HG02642 (cell line): Measurements from ENCODE around the gene TNNC2.
A peak's percentile ranks its signal among the peaks of the same experiment; 100 is the strongest.
"Not testable (repeated sequence)": the region's sequence is repeated elsewhere in the genome, so short reads cannot be mapped to it uniquely, and the experiment has no call there.

Experiments used
- ATAC-seq: cut with Tn5 transposase; IDR thresholded peaks from one replicate; pipeline ENCODE4 v1.9.1; 2021; ENCODE audit warnings: mild to moderate bottlenecking; ENCODE audit not compliant: unreplicated experiment, poor library complexity

Gene TNNC2

DNA sequence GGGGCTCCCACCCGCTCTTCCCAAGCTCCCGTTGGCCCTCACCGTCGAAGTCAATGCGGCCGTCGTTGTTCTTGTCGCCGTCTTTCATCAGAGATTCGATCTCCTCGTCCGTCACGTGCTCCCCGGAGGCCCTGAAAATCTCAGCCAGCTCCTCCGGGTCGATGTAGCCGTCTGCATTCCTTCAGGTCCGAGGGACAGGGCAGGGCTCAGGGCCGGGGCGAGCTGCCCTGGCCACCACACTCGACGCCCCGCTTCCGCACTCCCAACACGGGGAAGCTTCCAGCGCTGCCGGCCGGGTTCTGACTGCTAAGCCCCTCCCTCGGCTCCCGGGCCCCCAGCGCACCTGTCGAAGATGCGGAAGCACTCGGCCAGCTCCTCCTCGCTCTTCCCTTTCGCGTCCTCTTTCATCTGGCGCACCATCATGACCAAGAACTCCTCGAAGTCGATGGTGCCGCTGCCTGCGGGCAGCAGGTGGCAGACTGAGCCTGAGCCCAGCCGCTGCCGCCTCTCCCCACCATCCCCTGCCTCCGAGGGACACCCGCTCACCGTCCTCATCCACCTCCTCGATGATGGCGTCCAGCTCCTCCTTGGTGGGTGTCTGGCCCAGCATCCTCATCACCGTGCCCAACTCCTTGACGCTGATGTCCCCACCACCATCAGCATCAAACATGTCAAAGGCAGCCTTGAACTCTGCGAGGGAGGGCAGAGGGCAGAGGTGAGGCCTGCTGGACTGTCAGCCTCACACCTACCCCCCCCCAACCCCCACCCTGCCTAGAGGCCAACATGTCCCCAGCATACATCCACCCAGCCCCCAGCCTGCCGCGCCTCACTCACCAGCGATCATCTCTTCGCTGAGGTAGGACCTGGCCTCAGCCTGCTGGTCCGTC, 2.9 kb downstream of the TNNC2 start:
- no peak for ATAC-seq

DNA sequence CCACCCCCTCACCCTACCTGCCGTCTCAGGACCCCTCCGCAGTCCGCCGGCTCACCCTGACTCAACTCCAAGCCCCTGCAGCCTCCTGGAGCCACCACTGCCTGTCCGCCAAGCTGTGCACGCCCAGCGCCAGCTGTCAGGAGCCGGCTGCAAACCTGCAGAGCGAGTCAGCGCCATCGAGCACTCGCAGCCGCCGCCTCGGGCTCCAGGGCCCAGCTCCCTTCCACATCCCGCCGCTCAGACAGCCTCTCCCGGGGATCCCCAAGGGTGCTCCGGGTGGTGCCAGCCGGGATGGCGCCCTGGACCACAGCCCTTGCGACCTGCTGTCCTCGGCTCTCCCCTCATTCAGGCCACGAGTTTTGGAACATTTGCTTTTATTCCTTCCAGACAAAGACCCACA, 4.3 kb downstream of the TNNC2 start:
- no peak for ATAC-seq

DNA sequence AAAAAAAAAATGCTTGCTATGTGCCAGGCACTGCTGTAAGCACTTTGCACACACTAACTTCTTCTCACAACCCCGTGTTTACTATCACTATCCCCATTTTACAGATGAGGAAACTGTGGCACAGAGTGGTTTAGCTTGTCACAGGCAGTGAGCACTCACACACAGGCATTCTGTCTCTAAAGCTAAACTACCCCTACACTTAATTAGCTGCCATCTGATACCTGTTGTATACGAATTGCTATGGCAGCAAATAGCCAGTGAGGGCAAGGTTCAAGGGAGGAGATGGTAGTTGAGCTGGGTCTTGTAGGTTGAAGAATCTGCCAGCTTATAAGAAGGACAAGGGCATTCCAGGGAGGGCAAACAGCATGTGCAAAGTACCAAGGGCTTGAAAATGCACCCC, 5.2 kb downstream of the TNNC2 start:
- ATAC-seq, result no peak

DNA sequence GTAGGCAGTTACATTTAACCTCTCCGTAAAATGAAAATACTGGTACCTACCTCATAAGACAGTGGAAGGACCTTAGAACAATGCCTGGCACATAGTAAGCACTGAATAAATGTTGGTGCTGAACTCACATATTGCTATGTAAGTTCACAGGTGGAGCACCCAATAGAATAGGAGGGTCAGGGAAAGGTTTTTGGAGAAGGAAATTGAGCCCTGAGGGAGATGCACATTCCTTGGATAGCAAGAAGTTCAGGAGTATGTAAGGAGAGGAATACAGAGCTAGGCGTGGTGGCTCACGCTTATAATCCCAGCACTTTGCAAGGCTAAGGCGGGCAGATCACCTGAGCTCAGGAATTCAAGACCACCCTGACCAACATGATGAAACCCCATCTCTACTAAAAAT, 7.6 kb downstream of the TNNC2 start:
- ATAC-seq, result no peak

DNA sequence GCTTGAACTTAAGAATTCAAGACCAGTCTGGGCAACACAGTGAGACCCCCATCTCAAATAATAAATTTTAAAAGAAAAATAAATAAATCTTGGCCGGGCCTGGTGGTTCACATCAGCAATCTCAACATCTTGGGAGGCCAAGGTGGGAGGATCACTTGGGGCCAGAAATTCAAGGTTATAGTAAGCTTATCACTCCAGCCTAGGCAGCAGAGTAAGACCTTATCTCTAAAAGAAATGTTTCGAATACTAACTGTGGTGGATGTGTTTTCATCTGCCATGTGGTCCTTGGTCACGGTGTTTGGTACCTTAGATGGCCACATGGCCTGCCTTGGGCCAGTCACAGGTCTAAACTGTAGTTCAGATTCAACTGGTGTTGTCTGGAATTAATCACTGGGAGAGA, 8.9 kb downstream of the TNNC2 start:
- no peak for ATAC-seq

DNA sequence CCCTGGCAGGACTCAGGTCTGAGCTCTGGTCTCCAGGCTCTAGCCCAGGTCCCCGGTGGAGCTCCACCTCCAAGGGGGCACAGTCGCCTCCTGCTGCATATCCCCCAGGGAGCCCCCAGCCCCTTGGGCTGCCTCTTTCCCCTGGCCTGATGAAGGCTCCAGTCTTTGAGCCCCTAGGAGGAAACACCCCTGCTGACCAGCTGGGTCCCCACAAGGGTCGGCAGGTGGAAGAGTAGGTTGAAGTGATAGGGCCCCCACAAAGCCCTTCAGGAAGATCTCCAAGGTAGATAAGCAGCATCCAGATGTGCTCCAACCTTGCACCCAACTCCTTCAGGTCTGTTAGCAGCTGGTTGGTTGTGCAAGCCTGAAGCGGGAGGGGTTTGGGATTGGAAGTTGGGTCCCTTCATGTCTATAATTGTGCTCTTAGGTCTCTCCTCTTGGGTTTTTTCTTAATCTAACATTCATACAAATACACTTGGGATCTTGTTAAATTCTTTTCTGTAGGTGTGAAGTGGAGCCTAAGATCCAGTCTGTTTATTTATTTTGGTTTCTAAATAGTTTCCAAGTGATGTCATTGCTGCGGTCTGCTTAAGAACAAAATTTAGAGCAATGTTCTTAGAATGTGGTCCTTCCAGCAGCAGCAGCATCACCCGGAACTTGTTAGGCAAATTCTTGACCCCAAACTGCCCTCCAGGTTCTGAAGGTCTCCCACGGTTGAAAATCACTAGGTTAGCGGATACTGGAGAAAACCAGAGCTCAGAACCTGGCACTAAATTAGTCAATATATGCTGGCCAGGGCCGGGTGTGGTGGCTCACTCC, 9.5 kb downstream of the TNNC2 start:
- ATAC-seq, result no peak

DNA sequence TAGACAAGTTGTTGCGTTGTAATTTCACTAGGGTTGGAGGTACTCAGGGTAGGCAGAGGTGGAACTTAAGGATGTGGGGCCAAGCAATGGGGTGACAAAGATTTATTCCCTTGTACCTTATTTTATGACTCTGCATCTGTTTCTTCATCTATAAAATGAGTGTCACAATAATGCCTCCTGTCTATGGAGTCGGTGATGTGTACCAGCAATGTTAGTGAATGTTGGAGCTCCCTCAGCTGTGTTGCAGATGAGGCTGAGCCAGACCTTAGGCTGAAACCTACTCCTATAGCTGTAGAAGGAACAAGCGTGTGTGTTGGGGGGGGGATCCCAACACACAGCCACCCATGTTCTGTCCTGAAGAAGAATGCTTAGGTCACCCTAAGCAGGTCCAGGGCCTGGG, 10.2 kb downstream of the TNNC2 start:
- ATAC-seq, result no peak

DNA sequence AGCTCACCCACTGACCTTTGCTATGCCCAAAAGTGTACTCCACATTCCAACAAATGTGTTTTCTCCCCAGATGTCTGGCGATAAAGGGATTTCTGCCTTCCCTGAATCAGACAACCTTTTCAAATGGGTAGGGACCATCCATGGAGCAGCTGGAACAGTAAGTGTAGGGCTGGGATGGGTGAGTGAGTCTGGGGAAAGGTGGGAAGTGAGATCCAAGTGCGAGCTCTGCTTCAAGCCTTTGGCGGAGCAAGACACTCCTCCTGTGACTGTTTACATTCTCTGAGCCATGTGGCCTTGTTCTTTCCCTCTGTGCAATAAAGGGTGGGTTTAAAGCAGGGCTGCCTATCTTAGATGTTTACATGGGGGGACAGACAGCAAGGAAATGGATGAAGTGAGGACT, 12.8 kb downstream of the TNNC2 start:
- ATAC-seq, result no peak

DNA sequence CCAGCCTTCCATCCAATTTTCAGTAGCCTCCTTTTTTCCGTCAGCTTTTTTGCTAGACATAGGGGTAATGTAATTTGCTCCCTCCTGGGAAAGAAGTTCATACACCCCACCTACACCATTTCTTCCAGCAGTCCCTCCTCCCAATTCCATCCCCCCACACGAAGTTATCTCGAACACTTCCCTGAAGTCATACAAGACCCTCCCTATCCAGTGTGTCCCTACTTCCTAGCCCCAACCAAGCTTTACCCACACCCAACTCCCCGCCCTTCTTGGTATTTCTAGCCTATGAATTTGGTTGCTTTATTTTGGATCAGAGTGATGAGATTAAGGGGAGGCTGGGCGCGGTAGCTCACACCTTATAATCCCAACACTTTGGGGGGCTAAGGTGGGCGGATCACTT, 13.6 kb downstream of the TNNC2 start:
- ATAC-seq, result no peak

DNA sequence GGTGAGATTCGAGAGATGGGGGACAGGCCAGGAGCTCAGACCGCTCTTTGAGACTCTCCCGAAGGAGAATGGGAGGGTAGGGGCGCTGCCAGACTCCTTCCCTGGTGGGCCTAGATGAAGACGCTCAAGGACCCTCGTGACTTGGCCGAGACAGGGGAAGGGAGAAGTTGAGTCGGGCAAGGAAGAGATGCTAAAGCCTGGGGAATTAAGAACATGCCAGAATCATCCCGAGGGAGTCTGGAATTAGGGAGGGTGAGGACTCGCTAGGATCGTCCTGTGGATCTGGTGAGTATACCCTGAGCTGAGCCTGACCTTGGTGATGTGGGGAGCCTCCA, 14.1 kb downstream of the TNNC2 start:
- ATAC-seq, result no peak

DNA sequence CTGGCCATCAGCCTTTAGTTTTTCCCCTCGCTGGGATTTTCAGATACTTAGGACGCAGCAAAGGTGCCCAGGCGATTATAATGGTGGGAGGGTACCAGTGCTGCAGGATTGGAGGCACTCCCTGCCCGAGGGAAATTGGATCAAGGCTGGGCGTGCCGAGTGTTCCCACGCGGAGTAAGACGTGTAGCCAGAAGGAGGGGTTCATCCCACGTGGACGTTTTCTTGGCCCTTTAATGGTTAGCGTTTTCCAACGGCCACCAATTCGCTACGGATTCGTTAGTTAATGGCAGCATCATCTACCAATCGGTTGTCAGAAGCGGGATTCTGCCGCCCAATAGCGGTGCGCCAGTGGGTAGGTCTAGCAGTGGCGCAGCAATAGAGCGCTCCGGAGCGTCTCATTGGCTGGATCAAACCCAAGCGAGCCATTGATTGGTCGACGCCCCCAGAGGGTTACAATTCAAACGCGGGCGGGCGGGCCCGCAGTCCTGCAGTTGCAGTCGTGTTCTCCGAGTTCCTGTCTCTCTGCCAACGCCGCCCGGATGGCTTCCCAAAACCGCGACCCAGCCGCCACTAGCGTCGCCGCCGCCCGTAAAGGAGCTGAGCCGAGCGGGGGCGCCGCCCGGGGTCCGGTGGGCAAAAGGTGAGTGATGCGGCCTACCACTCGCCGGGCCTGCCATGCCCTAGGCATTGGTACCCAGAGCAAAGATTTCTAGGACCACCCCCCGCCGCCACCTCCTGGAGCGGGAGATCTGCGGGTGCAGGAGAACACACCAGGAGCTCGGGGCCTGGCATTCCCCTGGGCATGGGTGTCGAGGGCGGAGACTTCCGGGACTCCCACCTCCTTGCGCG, 14.7 kb downstream of the TNNC2 start, which contains the start of gene UBE2C:
TSS of gene UBE2C (plus strand) at position 488 of the 849 bp plus-strand sequence. CDS start at position 540, 52 bp downstream.
- peak; percentile 97 for ATAC-seq

DNA sequence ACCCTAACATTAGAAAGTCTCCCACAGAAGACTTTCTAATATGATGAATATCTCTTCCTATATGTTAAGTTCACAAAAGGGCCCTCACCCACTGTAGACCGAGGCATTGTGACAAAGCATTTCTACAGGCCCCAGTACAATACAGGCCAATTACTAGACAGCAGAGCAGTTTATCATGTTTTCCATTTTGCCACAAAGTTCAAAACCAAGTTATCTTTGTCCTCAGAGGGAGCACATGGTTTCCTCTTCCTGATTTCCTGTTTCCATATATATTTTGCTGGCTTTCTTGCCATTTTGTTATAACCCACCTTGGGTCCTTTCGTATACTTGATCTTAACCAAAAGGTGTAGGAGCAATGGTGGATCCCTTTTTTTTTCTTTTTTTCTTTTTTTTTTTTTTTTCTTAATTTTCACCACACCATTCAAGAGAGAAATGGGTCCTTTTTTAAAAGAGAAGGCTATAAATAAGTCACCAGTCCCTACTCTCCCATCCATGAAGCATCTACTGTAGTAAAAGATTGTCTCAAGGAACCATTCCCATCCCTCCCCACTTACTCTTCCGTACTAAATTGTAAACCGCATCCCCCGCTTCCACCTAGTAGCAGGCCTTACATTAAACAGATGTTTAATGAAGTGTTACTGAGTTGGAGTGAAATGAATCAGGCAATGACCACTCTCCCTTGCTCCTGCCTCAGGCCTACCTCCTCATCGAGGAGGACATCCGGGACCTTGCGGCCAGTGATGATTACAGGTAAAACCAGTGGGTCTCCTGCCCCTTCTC, 16.7 kb downstream of the TNNC2 start:
- ATAC-seq, result no peak

DNA sequence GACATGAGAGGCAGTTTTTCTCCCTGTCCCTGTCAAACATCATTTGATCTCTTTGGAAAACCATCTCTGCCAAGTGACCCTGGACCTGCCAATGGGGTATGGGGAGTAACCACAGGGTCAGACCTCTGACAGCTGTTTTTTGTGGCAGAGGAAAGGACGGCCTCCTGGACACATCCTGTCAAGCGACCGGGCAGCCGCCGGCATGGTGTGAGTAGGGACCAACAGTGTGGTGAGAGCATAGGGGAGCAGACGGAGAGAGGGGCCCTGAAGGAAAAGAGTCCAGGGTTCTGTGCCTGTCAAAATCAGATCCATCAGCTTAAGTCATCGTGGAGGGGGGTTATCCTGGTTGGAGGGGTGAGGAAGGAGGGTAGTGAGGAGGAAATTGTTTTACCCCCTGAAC, 25.3 kb downstream of the TNNC2 start:
- ATAC-seq, result no peak

DNA sequence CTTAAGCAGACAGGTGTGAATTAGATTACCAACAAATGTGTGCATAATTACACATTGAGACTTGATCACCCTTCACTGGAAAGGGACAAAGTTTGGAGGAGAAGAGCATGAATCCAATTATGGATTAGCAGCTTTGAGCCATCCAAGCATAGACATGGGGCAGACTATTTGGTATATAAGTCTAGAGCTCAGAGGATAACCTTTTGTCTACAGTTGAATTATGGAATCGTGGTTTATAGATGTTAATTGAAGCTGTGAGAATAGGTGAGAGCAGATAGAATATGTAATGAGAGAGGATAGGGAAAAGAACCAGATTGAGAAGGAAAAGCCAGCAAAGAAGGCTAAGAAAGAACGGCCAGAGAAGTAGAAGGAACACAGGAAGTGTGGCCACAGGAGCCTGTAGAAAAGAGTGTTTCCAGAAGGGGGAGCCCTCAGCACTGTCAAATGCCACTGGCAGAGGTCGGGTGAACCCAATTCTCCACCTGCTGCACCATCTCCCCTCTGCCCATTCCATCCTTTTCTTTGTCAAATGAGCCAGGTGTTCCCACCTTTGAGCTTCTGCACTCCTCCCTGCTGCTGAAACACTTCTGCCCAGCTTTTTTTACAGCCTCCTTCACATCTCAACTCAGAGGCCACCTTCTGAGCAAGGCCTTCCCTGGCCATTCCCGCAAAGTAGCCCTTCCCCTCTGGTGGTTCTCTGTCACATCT, 28.0 kb downstream of the TNNC2 start:
- no peak for ATAC-seq

DNA sequence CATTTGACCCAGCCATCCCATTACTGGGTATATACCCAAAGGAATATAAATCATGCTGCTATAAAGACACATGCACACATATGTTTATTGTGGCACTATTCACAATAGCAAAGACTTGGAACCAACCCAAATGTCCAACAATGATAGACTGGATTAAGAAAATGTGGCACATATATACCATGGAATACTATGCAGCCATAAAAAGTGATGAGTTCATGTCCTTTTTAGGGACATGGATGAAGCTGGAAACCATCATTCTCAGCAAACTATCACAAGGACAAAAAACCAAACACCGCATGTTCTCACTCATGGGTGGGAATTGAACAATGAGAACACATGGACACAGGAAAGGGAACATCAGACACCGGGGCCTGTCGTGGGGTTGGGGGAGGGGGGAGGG, 29.2 kb downstream of the TNNC2 start:
- not testable (repeated sequence) for ATAC-seq

DNA sequence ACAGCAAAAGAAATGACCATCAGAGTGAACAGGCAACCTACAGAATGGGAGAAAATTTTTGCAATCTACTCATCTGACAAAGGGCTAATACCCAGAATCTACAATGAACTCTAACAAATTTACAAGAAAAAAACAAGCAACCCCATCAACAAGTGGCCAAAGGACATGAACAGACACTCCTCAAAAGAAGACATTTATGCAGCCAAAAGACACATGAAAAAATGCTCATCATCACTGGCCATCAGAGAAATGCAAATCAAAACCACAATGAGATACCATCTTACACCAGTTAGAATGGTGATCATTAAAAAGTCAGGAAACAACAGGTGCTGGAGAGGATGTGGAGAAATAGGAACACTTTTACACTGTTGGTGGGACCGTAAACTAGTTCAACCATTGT, 29.6 kb downstream of the TNNC2 start:
- not testable (repeated sequence) for ATAC-seq

DNA sequence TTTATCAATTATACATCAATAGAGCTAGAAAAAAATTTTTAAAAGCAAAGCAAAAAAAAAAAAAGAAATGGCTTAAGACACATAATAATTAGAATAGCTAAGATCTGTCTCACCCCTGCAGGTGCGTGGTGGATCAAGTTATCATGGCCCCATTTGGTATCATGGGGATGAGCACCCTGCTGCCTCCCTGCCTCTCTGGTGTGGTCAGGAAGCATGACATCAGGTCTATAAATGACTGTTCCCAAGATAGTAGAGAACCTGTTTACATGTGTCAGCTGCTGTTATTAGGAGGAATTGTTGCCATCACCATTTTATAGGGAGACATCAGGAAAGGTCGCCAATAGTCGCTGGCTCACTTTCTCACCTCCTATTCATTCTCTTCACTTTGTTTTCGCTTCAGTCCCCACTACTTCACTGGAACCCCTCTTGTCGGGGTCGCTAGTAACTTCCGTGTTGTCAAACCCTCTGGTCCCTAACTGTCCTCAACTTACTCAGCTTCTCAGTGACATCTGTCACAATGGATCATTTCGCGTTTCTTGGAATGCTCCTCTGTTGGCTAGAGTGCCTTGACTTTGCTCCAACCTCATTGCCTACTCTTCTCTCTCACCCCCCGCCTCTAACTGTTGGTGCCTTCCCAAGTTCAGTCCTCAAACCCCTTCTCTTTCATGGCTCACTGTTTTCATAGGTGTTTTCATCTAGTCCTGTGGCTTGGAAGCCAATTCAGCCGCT, 30.6 kb downstream of the TNNC2 start:
- ATAC-seq, result no peak

DNA sequence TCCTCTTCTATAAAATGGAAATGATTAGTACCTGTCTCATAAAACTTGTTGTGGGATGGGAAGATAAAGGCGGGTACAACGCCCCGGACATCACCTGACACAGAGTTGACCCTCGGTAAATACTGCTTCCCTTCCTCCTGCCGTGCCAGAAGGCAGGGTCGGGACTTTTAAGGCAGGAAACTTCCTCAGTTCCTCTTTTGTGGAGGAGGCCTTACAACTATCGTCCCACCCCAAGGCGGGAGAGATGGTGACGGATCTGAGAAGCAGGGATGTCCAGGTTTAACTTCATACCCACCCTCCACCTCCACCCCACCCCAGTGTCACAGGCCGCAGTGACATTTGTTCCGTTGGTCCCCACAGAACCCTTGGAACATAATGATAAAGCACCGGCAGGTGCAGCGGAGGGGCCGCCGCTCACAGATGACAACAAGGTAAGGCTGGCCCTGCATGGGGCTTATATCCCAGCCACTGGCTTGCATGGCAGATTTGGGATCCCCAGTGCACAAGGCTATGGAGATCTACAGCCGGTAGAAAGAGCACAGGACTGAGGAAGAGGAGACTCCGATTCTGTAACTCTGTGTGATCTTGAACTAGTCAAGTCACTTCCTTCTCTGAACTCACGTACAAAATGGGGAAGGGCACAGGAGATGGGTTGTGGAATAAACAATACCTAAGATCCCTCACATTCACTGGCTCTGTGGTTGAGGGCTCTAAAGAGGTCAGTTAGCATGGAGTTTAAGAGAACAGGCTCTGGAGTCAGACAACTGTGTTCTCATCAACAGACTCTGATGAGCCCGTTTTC, 34.6 kb downstream of the TNNC2 start:
- peak; percentile 21 for ATAC-seq
